H1 (cell line): Measurements from ENCODE around the gene AAGAB.

Experiments used
- POLR2AphosphoS5 ChIP-seq: IDR thresholded peaks from 2 replicates; pipeline ENCODE4 v1.6.1; 2011; ENCODE audit warnings: low read depth, low read length
- SUZ12 ChIP-seq: fragments of 200-600 bp; sonication (generic); IDR thresholded peaks from 2 replicates; pipeline ENCODE4 v1.6.1; 2012; ENCODE audit warnings: mild to moderate bottlenecking, inconsistent platforms, low read length, moderate library complexity, mixed read lengths
- TEAD4 ChIP-seq: IDR thresholded peaks from 2 replicates; pipeline ENCODE4 v1.6.1; 2012; ENCODE audit warnings: low read depth, low read length, inconsistent platforms, mixed read lengths
- TF ChIP-seq, protein P1 (sequence below), 3 experiments: IDR thresholded peaks; 1 replicate in 2 of 3; 2 replicates in 1 of 3; pipeline versions ENCODE4 v1.5.1 to v1.6.1; 2011; ENCODE audit warnings: low read length in 3 of 3, mild to moderate bottlenecking in 3 of 3, inconsistent platforms in 2 of 3, low read depth in 1 of 3, moderate library complexity in 1 of 3; ENCODE audit not compliant: insufficient read depth in 1 of 3; ENCODE audit errors: control extremely low read depth in 1 of 3

DNA sequence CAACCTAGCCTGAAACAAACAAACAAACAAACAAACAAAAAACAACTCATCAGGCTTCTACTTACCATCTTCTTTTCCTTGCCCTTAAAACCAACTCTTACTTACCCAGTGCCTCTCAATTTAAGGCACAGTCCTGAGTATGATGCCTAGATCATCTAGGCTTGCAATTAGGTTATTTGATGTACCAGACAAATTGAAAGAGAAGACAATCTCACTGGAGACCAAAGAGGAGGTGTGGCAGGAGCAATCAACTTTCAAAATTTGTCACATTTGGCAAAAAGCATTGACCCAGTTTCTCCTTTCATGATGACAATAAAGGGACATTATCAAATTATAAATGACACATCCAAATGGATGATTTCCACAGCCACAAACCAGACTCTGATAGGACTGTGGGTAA, 36.0 kb downstream of the AAGAB start:
- TF ChIP-seq POLR2AphosphoS5 = no peak
- TF ChIP-seq, protein P1, sequence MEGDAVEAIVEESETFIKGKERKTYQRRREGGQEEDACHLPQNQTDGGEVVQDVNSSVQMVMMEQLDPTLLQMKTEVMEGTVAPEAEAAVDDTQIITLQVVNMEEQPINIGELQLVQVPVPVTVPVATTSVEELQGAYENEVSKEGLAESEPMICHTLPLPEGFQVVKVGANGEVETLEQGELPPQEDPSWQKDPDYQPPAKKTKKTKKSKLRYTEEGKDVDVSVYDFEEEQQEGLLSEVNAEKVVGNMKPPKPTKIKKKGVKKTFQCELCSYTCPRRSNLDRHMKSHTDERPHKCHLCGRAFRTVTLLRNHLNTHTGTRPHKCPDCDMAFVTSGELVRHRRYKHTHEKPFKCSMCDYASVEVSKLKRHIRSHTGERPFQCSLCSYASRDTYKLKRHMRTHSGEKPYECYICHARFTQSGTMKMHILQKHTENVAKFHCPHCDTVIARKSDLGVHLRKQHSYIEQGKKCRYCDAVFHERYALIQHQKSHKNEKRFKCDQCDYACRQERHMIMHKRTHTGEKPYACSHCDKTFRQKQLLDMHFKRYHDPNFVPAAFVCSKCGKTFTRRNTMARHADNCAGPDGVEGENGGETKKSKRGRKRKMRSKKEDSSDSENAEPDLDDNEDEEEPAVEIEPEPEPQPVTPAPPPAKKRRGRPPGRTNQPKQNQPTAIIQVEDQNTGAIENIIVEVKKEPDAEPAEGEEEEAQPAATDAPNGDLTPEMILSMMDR (IDR thresholded peaks at IDR 0.05; ENCODE audit: control extremely low read depth in 1 of 3, insufficient read depth in 1 of 3, low read depth in 1 of 3, low read length in 3 of 3) = no peak
- no peak for TF ChIP-seq SUZ12
- TF ChIP-seq TEAD4 = no peak
